ENCODE data around the gene MAGI2. TPM values are rescaled to one million over a fixed set of nuclear protein-coding genes. Genes with fewer than 3 reads are reported as not detected.

Gene MAGI2
- total and polyA plus RNA-seq, 2 experiments from 2014 or later: 16.8 to 24.7 TPM

- peaks cover 12% of the 10 kb centered on the region for H3K4me1 ChIP-seq (ENCODE audit: low read depth)
- DNase-seq (ENCODE audit: low read depth in 1 of 2, low spot score in 1 of 2): no peak
- no peak overlapping the region for H3K4me3 ChIP-seq
- H3K9me3 ChIP-seq (ENCODE audit: low read depth): no peaks in the 10 kb centered on the region
- H3K27me3 ChIP-seq: no peaks in the 10 kb centered on the region
- H3K27ac ChIP-seq: no peak overlapping the region
- no peaks in the 10 kb centered on the region for H3K36me3 ChIP-seq
- no peak for TF ChIP-seq CTCF (IDR thresholded peaks at IDR 0.05; ENCODE audit: low read depth, low read length)
These were observed 1228.5 kb downstream of the MAGI2 start for GRCh38 chr7:78224923-78225322.

GRCh38 chr7:78223598-78223997 lies 1229.9 kb downstream of the MAGI2 start:
- no peak for DNase-seq (ENCODE audit: low read depth in 1 of 2, low spot score in 1 of 2)

DNA sequence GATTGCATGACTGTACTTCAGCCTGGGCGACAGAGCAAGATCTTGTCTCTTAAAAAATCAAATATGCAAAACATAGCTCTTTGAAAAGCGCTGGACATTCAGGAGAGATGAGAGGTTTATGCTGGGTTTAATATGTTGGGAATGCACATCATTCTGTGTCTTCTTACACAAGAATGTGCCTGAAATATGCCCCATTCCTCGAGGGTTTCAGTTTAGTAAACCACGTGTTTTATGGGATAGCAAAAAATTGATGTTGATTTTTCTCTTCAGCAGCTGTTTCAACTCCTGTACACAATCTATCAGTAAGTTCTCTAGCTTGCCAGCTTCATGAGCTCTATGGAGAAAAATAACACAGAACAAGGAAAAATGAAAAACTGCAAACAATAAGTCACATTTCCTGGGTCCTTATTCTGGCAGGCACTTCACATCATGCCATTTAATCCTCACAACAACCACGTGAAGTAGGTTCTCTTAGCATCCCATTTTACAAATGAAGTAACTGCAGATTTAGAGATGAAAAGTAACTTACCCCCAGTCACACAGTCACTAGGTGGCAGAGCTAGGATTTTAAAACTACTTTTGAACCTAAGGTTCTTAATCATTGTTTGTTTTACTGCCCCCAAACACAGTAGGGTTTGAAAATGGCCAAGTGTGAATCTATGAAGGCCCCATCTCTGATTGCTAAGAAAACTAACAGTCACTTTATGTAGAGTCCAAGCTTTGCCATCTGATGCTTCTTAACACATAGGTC lies 1231.3 kb downstream of the MAGI2 start:
- no peak overlapping the region for H3K27ac ChIP-seq
- H3K27me3 ChIP-seq: no peaks in the 10 kb centered on the region
- peak in 1 of 2 donors; percentile 10 for DNase-seq (ENCODE audit: low read depth in 1 of 2, low spot score in 1 of 2)
- H3K9me3 ChIP-seq (ENCODE audit: low read depth): no peaks in the 10 kb centered on the region
- H3K4me1 ChIP-seq (ENCODE audit: low read depth): peaks cover 12% of the 10 kb centered on the region
- no peak for TF ChIP-seq CTCF (IDR thresholded peaks at IDR 0.05; ENCODE audit: low read depth, low read length)
- H3K4me3 ChIP-seq: no peak overlapping the region
- no peaks in the 10 kb centered on the region for H3K36me3 ChIP-seq

More at GRCh38 chr7:78223598-78223997, 1229.9 kb downstream of the MAGI2 start:
- H3K9me3 ChIP-seq (ENCODE audit: low read depth): no peaks in the 10 kb centered on the region
- no peaks in the 10 kb centered on the region for H3K27me3 ChIP-seq
- H3K4me1 ChIP-seq (ENCODE audit: low read depth): peaks cover 12% of the 10 kb centered on the region
- no peak overlapping the region for H3K27ac ChIP-seq
- H3K4me3 ChIP-seq: no peak overlapping the region
- no peaks in the 10 kb centered on the region for H3K36me3 ChIP-seq
- TF ChIP-seq CTCF (IDR thresholded peaks at IDR 0.05; ENCODE audit: low read depth, low read length): no peak

DNA sequence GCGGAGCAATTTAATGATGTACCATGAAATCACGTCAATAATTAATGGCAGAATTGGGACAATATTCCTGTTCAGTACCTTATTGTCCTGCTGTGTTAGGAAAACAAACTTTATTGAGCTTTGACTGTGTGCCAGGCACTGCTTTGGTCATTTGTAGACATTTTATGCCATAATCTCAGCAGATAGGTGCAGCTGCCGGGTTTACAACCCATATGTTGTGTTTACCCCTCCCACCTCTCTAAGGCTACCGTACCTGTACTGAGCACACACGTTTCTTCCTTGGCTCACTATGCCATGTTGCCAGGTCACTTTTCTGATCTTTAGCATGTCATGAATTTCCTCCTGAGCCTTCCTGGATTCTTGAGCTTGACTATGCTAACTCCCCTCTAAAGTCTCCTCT lies 1232.7 kb downstream of the MAGI2 start:
- DNase-seq (ENCODE audit: low read depth in 1 of 2, low spot score in 1 of 2): no peak
- Histone ChIP-seq H3K4me1 (ENCODE audit: low read depth) (peaks cover 12% of the 10 kb centered on the region), H3K9me3 (ENCODE audit: low read depth) (no peaks in the 10 kb centered on the region), H3K27ac (no peak overlapping the region), H3K36me3 (no peaks in the 10 kb centered on the region), H3K27me3 (no peaks in the 10 kb centered on the region), H3K4me3 (no peak overlapping the region)
- TF ChIP-seq CTCF (IDR thresholded peaks at IDR 0.05; ENCODE audit: low read depth, low read length): no peak

DNA sequence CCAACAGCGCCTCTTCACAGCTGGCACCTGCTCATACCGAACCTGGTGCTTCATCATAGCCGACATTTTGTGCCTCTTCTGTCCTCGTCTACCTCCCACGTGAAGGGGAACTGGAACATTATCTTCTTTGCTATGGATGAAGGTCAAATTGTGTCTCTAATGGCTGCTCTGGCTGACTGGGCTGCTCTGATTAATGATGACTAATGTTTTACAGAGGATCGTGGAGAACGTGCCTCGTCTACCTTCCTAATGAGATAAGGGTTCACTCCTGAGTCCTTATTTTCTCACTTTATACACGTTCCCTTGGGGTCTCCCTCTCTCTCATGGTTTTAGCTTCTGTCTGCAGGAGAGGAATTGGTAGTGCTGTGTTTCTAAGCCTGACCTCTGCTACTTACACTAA lies 1234.6 kb downstream of the MAGI2 start:
- TF ChIP-seq CTCF (IDR thresholded peaks at IDR 0.05; ENCODE audit: low read depth, low read length): no peak
- H3K27ac ChIP-seq: no peak overlapping the region
- no peak overlapping the region for H3K4me3 ChIP-seq
- no peak for DNase-seq (ENCODE audit: low read depth in 1 of 2, low spot score in 1 of 2)
- no peaks in the 10 kb centered on the region for H3K36me3 ChIP-seq
- peaks cover 12% of the 10 kb centered on the region for H3K4me1 ChIP-seq (ENCODE audit: low read depth)
- H3K9me3 ChIP-seq (ENCODE audit: low read depth): no peaks in the 10 kb centered on the region
- H3K27me3 ChIP-seq: no peaks in the 10 kb centered on the region

Measured in cardiac muscle cell (in vitro differentiated cells and primary cell).